ENCODE data around the gene MYOM3.

The MYOM3 gene

GRCh38 chr1:24117722-24118409, 5.9 kb upstream of the MYOM3 start:
- FAIRE-seq: no peak
- DNase-seq (ENCODE audit: insufficient read length, low spot score): no peak
- no peak for TF ChIP-seq SPI1 (IDR thresholded peaks at IDR 0.05; ENCODE audit: low read depth, low read length)
- TF ChIP-seq TAF1 (IDR thresholded peaks at IDR 0.05; ENCODE audit: low read depth, low read length): no peak
- no peak for TF ChIP-seq POLR2AphosphoS5 (IDR thresholded peaks at IDR 0.05; ENCODE audit: low read depth, low read length)
- TF ChIP-seq POLR2A (IDR thresholded peaks at IDR 0.05; ENCODE audit: low read depth, low read length): no peak
- TF ChIP-seq POU2F2 (IDR thresholded peaks at IDR 0.05; ENCODE audit: low read depth, low read length): no peak
- no peak for TF ChIP-seq PAX5 (IDR thresholded peaks at IDR 0.05; ENCODE audit: insufficient read depth, low read length, severe bottlenecking)

- FAIRE-seq (no peak), DNase-seq (ENCODE audit: insufficient read length, low spot score) (no peak)
- TF ChIP-seq POLR2AphosphoS5 (IDR thresholded peaks at IDR 0.05; ENCODE audit: low read depth, low read length): no peak
- TF ChIP-seq PAX5 (IDR thresholded peaks at IDR 0.05; ENCODE audit: insufficient read depth, low read length, severe bottlenecking): no peak
- TF ChIP-seq SPI1 (IDR thresholded peaks at IDR 0.05; ENCODE audit: low read depth, low read length): no peak
- TF ChIP-seq POU2F2 (IDR thresholded peaks at IDR 0.05; ENCODE audit: low read depth, low read length): no peak
- no peak for TF ChIP-seq POLR2A (IDR thresholded peaks at IDR 0.05; ENCODE audit: low read depth, low read length)
Measured at GRCh38 chr1:24117132-24117531, 5.2 kb upstream of the MYOM3 start.

GRCh38 chr1:24114753-24115152, 2.8 kb upstream of the MYOM3 start:
- DNase-seq (ENCODE audit: insufficient read length, low spot score) (no peak), FAIRE-seq (no peak)
- no peak for TF ChIP-seq POLR2A (IDR thresholded peaks at IDR 0.05; ENCODE audit: low read depth, low read length)
- no peak for TF ChIP-seq TAF1 (IDR thresholded peaks at IDR 0.05; ENCODE audit: low read depth, low read length)
- no peak for TF ChIP-seq POU2F2 (IDR thresholded peaks at IDR 0.05; ENCODE audit: low read depth, low read length)
- TF ChIP-seq POLR2AphosphoS5 (IDR thresholded peaks at IDR 0.05; ENCODE audit: low read depth, low read length): no peak
- TF ChIP-seq SPI1 (IDR thresholded peaks at IDR 0.05; ENCODE audit: low read depth, low read length): no peak
- TF ChIP-seq PAX5 (IDR thresholded peaks at IDR 0.05; ENCODE audit: insufficient read depth, low read length, severe bottlenecking): no peak

- DNase-seq (ENCODE audit: insufficient read length, low spot score): no peak
- TF ChIP-seq POLR2AphosphoS5 (IDR thresholded peaks at IDR 0.05; ENCODE audit: low read depth, low read length) (no peak), TAF1 (IDR thresholded peaks at IDR 0.05; ENCODE audit: low read depth, low read length) (no peak), PAX5 (IDR thresholded peaks at IDR 0.05; ENCODE audit: insufficient read depth, low read length, severe bottlenecking) (no peak), SPI1 (IDR thresholded peaks at IDR 0.05; ENCODE audit: low read depth, low read length) (no peak), POLR2A (IDR thresholded peaks at IDR 0.05; ENCODE audit: low read depth, low read length) (no peak), POU2F2 (IDR thresholded peaks at IDR 0.05; ENCODE audit: low read depth, low read length) (no peak)
- no peak for FAIRE-seq
Measured at GRCh38 chr1:24113641-24114033, 1.7 kb upstream of the MYOM3 start.

- DNase-seq (ENCODE audit: insufficient read length, low spot score): no peak
- FAIRE-seq: no peak
- TF ChIP-seq POU2F2 (IDR thresholded peaks at IDR 0.05; ENCODE audit: low read depth, low read length) (no peak), SPI1 (IDR thresholded peaks at IDR 0.05; ENCODE audit: low read depth, low read length) (no peak), PAX5 (IDR thresholded peaks at IDR 0.05; ENCODE audit: insufficient read depth, low read length, severe bottlenecking) (no peak), POLR2A (IDR thresholded peaks at IDR 0.05; ENCODE audit: low read depth, low read length) (no peak), TAF1 (IDR thresholded peaks at IDR 0.05; ENCODE audit: low read depth, low read length) (no peak), POLR2AphosphoS5 (IDR thresholded peaks at IDR 0.05; ENCODE audit: low read depth, low read length) (no peak)
Measured at GRCh38 chr1:24111262-24111995, 506 bp downstream of the MYOM3 start.

GRCh38 chr1:24110642-24111261, 1.2 kb downstream of the MYOM3 start:
- TF ChIP-seq TAF1 (IDR thresholded peaks at IDR 0.05; ENCODE audit: low read depth, low read length): no peak
- TF ChIP-seq PAX5 (IDR thresholded peaks at IDR 0.05; ENCODE audit: insufficient read depth, low read length, severe bottlenecking): no peak
- no peak for DNase-seq (ENCODE audit: insufficient read length, low spot score)
- no peak for FAIRE-seq

- TF ChIP-seq TAF1 (IDR thresholded peaks at IDR 0.05; ENCODE audit: low read depth, low read length) (no peak), PAX5 (IDR thresholded peaks at IDR 0.05; ENCODE audit: insufficient read depth, low read length, severe bottlenecking) (no peak), POLR2AphosphoS5 (IDR thresholded peaks at IDR 0.05; ENCODE audit: low read depth, low read length) (no peak), POU2F2 (IDR thresholded peaks at IDR 0.05; ENCODE audit: low read depth, low read length) (no peak), POLR2A (IDR thresholded peaks at IDR 0.05; ENCODE audit: low read depth, low read length) (no peak), SPI1 (IDR thresholded peaks at IDR 0.05; ENCODE audit: low read depth, low read length) (no peak)
- FAIRE-seq: no peak
- no peak for DNase-seq (ENCODE audit: insufficient read length, low spot score)
Measured at GRCh38 chr1:24109686-24110475, 2.1 kb downstream of the MYOM3 start.

GRCh38 chr1:24109166-24109483, 2.8 kb downstream of the MYOM3 start:
- TF ChIP-seq POLR2AphosphoS5 (IDR thresholded peaks at IDR 0.05; ENCODE audit: low read depth, low read length) (no peak), SPI1 (IDR thresholded peaks at IDR 0.05; ENCODE audit: low read depth, low read length) (no peak), PAX5 (IDR thresholded peaks at IDR 0.05; ENCODE audit: insufficient read depth, low read length, severe bottlenecking) (no peak), TAF1 (IDR thresholded peaks at IDR 0.05; ENCODE audit: low read depth, low read length) (no peak), POLR2A (IDR thresholded peaks at IDR 0.05; ENCODE audit: low read depth, low read length) (no peak), POU2F2 (IDR thresholded peaks at IDR 0.05; ENCODE audit: low read depth, low read length) (no peak)
- FAIRE-seq (no peak), DNase-seq (ENCODE audit: insufficient read length, low spot score) (no peak)

All from GM12891 (cell line).